ENCODE results near the gene GUCY1A1. TPM values are rescaled to one million over a fixed set of nuclear protein-coding genes. Genes with fewer than 3 reads are reported as not detected.

GUCY1A1 gene
- total RNA-seq, 2 donors from 2014 or later = 2.7 to 21.4 TPM

- intact Hi-C loops (cut with DNase I, micrococcal nuclease) = no loop called here
- peak; percentile 26 to 31 for DNase-seq
- ATAC-seq = peak; percentile 19
These were observed 93.0 kb downstream of the GUCY1A1 start for GRCh38 chr4:155759372-155760252.

- DNase-seq (no peak), ATAC-seq (no peak)
- intact Hi-C loops (cut with DNase I, micrococcal nuclease) = no loop called here
These were observed 94.4 kb downstream of the GUCY1A1 start for GRCh38 chr4:155761047-155761446.

GRCh38 chr4:155761916-155762315 lies 95.3 kb downstream of the GUCY1A1 start:
- DNase-seq = no peak
- intact Hi-C loops (cut with DNase I, micrococcal nuclease) = no loop called here

GRCh38 chr4:155762334-155762733 lies 95.7 kb downstream of the GUCY1A1 start:
- ATAC-seq (no peak), DNase-seq (no peak)

More at GRCh38 chr4:155761916-155762315, 95.3 kb downstream of the GUCY1A1 start:
- ATAC-seq = no peak

GRCh38 chr4:155763551-155763950 lies 96.9 kb downstream of the GUCY1A1 start:
- intact Hi-C loops (cut with DNase I, micrococcal nuclease) = no loop called here
- ATAC-seq (no peak), DNase-seq (no peak)

More at GRCh38 chr4:155762334-155762733, 95.7 kb downstream of the GUCY1A1 start:
- intact Hi-C loops (cut with DNase I, micrococcal nuclease) = no loop called here

- intact Hi-C loops (cut with DNase I, micrococcal nuclease) = no loop called here
- no peak for DNase-seq
- no peak for ATAC-seq
These were observed 98.5 kb downstream of the GUCY1A1 start for GRCh38 chr4:155765149-155765548.

GRCh38 chr4:155766622-155767021 lies 100.0 kb downstream of the GUCY1A1 start:
- intact Hi-C loops (cut with DNase I, micrococcal nuclease) = no loop called here
- ATAC-seq (no peak), DNase-seq (no peak)

GRCh38 chr4:155768370-155768769 lies 101.7 kb downstream of the GUCY1A1 start:
- ATAC-seq (no peak), DNase-seq (no peak)
- intact Hi-C loops (cut with DNase I, micrococcal nuclease) = no loop called here

GRCh38 chr4:155769090-155769489 lies 102.4 kb downstream of the GUCY1A1 start:
- DNase-seq = no peak
- peak; percentile 28 for ATAC-seq

GRCh38 chr4:155772459-155773195 lies 106.0 kb downstream of the GUCY1A1 start:
- DNase-seq (no peak), ATAC-seq (no peak)
- intact Hi-C loops (cut with DNase I, micrococcal nuclease) = loop anchor here in 1 of 2 donors (10.0 kb wide), 1 partner anchor 98 kb away; no protein-coding TSS in a partner anchor

More at GRCh38 chr4:155769090-155769489, 102.4 kb downstream of the GUCY1A1 start:
- intact Hi-C loops (cut with DNase I, micrococcal nuclease) = no loop called here

GRCh38 chr4:155773196-155773800 lies 106.7 kb downstream of the GUCY1A1 start:
- DNase-seq (no peak), ATAC-seq (no peak)
- intact Hi-C loops (cut with DNase I, micrococcal nuclease) = loop anchor here in 1 of 2 donors (10.0 kb wide), 1 partner anchor 98 kb away; no protein-coding TSS in a partner anchor

- ATAC-seq (no peak), DNase-seq (no peak)
- intact Hi-C loops (cut with DNase I, micrococcal nuclease) = loop anchor here in 1 of 2 donors (10.0 kb wide), 1 partner anchor 99 kb away; no protein-coding TSS in a partner anchor
These were observed 107.4 kb downstream of the GUCY1A1 start for GRCh38 chr4:155774033-155774432.

GRCh38 chr4:155777971-155778735 lies 111.5 kb downstream of the GUCY1A1 start:
- intact Hi-C loops (cut with DNase I, micrococcal nuclease) = loop anchor here in 1 of 2 donors (10.0 kb wide), 1 partner anchor 103 kb away; no protein-coding TSS in a partner anchor
- ATAC-seq = no peak
- no peak for DNase-seq

GRCh38 chr4:155780775-155781174 lies 114.1 kb downstream of the GUCY1A1 start:
- no peak for DNase-seq
- ATAC-seq = no peak
- intact Hi-C loops (cut with DNase I, micrococcal nuclease) = no loop called here

GRCh38 chr4:155781249-155781831 lies 114.7 kb downstream of the GUCY1A1 start:
- DNase-seq = no peak
- no peak for ATAC-seq
- intact Hi-C loops (cut with DNase I, micrococcal nuclease) = no loop called here

Data from left colon (tissue), 2 donors.